ENCODE data around the gene ACSS2. TPM values are rescaled to one million over a fixed set of nuclear protein-coding genes. Genes with fewer than 3 reads are reported as not detected.

The ACSS2 gene
- total and polyA plus RNA-seq, 2 of the 8 experiments (the other 6 are each of a cell fraction or from before 2014, with no cell fraction given): 17.7 to 24.2 TPM

- Histone ChIP-seq H3K9ac (replicated peaks in 1 of 4; ENCODE audit: extremely low read depth in 1 of 4, low read depth in 3 of 4, low read length in 3 of 4) (no peak overlapping the region), H3K18ac (ENCODE audit: extremely low read depth, low read length) (no peak overlapping the region), H2BK15ac (ENCODE audit: low read length) (no peak overlapping the region), H3K27ac (ENCODE audit: low read depth, low read length) (no peak overlapping the region), H4K8ac (ENCODE audit: extremely low read depth, insufficient read depth, low read length) (no peak overlapping the region), H4K20me1 (replicated peaks in 1 of 2; ENCODE audit: control insufficient read depth in 1 of 2, insufficient read depth in 2 of 2, low read length in 2 of 2) (peaks cover 0 to 1% of the 10 kb centered on the region in 2 experiments), H3K23me2 (ENCODE audit: low read depth, low read length) (no peaks in the 10 kb centered on the region), H2AK5ac (ENCODE audit: low read depth, low read length) (no peak overlapping the region), H3K79me2 (ENCODE audit: control insufficient read depth in 1 of 2, insufficient read depth in 2 of 2, low read length in 2 of 2) (no peaks in the 10 kb centered on the region), H3K27me3 (replicated peaks in 1 of 4; ENCODE audit: control insufficient read depth in 3 of 4, extremely low read depth in 1 of 4, insufficient read depth in 3 of 4, low read length in 3 of 4) (no peaks in the 10 kb centered on the region), H3K14ac (ENCODE audit: insufficient read length) (no peak overlapping the region), H3K79me1 (ENCODE audit: low read depth, low read length) (no peaks in the 10 kb centered on the region), H3K4ac (replicated peaks; ENCODE audit: insufficient read length, low read depth, low read length) (no peak overlapping the region), H2BK12ac (ENCODE audit: low read depth, low read length) (no peak overlapping the region), H4K91ac (replicated peaks; ENCODE audit: insufficient read length, low read length) (no peak overlapping the region), H4K5ac (ENCODE audit: insufficient read length, low read depth, low read length) (no peak overlapping the region), H2AFZ (ENCODE audit: low read length) (no peak overlapping the region), H3K9me3 (ENCODE audit: insufficient read depth in 2 of 2, low read depth in 1 of 2, low read length in 1 of 2) (no peaks in the 10 kb centered on the region), H3K4me3 (ENCODE audit: extremely low read depth in 1 of 4, insufficient read depth in 2 of 4, low read depth in 3 of 4, low read length in 4 of 4) (no peak overlapping the region), H3K56ac (replicated peaks; ENCODE audit: insufficient read length, low read depth, low read length) (no peak overlapping the region), H2BK5ac (ENCODE audit: low read depth, low read length) (no peak overlapping the region), H3K4me2 (ENCODE audit: insufficient read depth in 1 of 2, low read depth in 2 of 2, low read length in 2 of 2) (no peak overlapping the region), H2BK120ac (replicated peaks; ENCODE audit: low read depth, low read length) (no peak overlapping the region), H2BK20ac (ENCODE audit: low read length) (no peak overlapping the region), H3K23ac (ENCODE audit: insufficient read length) (no peak overlapping the region), H3K36me3 (ENCODE audit: control insufficient read depth in 2 of 4, insufficient read depth in 4 of 4, low read length in 3 of 4) (no peaks in the 10 kb centered on the region), H3K4me1 (replicated peaks in 1 of 4; ENCODE audit: control insufficient read depth in 3 of 4, insufficient read depth in 4 of 4, low read length in 3 of 4) (no peaks in the 10 kb centered on the region)
- ChIA-PET CTCF (ENCODE audit: partially characterized antibody) (interaction anchor here (0.8 kb wide), 1 partner anchor 25 kb away, joined by 5 read pairs; no protein-coding TSS in a partner anchor), POLR2A (ENCODE audit: partially characterized antibody) (interaction anchor here (0.6 kb wide), 1 partner anchor 14 kb away, joined by 3 read pairs; no protein-coding TSS in a partner anchor)
- 83% methylated on average over 3 of the region's 3 CpGs; no CpG with 5 or more reads in 1 of the 2 experiments for WGBS, 2 experiments (ENCODE audit: extremely low coverage in 1 of 2, insufficient coverage in 1 of 2, insufficient read length in 1 of 2, insufficient replicate concordance in 2 of 2, low coverage in 1 of 2, low lambda C conversion rate in 2 of 2, missing lambda C conversion rate in 1 of 2)
- no peak for TF ChIP-seq YY1 (IDR thresholded peaks at IDR 0.05; ENCODE audit: low read depth, low read length)
- no peak for TF ChIP-seq SUZ12 (IDR thresholded peaks at IDR 0.05; ENCODE audit: low read length)
- TF ChIP-seq CBX8 (IDR thresholded peaks at IDR 0.05; ENCODE audit: borderline replicate concordance, low read depth, low read length): no peak
- no peak for TF ChIP-seq EGR1 (IDR thresholded peaks at IDR 0.05; ENCODE audit: borderline replicate concordance, low read depth, low read length)
- TF ChIP-seq JUND (IDR thresholded peaks at IDR 0.05; ENCODE audit: low read length): no peak
- no peak for TF ChIP-seq RBBP5 (IDR thresholded peaks at IDR 0.05; ENCODE audit: borderline replicate concordance, low read depth, low read length)
- TF ChIP-seq KDM4A (IDR thresholded peaks at IDR 0.05; ENCODE audit: low read depth, low read length, severe bottlenecking): no peak
- DNase-seq (ENCODE audit: low read depth in 1 of 2, low spot score in 2 of 2): no peak
- no peak for FAIRE-seq
Observed at GRCh38 chr20:34904202-34904621, 27.8 kb downstream of the ACSS2 start.
